NCI-H2081 treated with DMSO at 0.1 percent for 48 hours (cell line): Measurements from ENCODE around the gene OIP5.
"Not testable (repeated sequence)": the region's sequence is repeated elsewhere in the genome, so short reads cannot be mapped to it uniquely, and the experiment has no call there.

Source experiments
- DNase-seq: peaks from one replicate; lab custom pipeline; 2025; lab: John Stamatoyannopoulos, UW

OIP5 gene

DNA sequence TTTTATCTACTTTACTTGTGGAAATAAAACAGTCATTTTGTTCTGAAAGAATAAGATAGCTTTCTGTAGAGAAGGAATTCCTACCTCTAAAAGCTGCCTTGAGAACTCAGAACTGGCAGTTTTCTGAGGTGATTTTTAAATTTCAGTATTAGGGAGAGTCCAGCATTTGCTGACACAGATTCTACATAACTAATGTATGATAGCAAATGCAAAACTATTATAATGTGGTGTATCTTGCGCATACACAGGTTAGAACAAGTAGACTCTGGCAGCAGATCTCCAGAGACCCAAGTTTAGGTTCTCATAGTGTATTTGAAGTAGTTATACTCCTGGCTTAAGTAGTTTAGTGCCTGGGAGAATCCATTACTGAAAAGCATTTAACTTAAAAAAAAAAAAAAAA lies 30.8 kb downstream of the OIP5 start:
- DNase-seq = no peak

DNA sequence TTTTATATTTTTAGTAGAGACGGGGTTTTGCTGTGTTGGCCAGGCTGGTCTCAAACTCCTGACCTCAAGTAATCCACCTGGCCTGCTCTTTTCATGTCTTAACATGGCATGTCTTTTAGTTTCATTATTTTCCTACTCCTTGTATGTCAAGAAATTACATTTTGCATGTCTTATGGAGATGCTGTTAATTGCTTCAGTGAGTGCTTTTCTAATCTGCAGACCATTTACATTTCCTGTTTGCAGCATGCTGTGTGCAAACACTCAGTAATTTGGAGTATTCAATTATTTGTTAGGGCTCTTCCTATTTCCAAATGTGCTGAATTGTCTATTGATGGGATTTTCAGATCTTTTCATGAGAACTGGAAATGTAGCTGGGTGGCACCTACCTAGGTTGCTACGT lies 31.3 kb downstream of the OIP5 start:
- DNase-seq = not testable (repeated sequence)

DNA sequence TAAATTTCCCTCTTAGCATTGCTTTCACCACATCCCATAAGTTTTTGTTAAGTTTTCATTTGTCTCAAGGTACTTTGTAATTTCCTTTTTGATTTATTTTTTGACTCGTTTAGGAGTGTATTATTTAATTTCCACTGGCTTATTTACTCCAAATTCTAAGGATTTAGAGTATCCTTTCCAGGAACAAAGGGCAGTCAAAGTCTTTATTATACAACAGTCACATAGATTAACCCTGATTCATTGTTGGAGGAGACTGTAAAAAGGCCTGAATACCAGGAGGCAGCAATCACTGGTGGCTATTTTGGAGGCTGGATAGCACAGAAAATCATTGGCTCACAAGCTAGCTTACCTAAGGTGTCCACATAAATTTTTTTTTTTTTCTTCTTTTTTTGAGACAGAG lies 39.9 kb downstream of the OIP5 start:
- no peak for DNase-seq

DNA sequence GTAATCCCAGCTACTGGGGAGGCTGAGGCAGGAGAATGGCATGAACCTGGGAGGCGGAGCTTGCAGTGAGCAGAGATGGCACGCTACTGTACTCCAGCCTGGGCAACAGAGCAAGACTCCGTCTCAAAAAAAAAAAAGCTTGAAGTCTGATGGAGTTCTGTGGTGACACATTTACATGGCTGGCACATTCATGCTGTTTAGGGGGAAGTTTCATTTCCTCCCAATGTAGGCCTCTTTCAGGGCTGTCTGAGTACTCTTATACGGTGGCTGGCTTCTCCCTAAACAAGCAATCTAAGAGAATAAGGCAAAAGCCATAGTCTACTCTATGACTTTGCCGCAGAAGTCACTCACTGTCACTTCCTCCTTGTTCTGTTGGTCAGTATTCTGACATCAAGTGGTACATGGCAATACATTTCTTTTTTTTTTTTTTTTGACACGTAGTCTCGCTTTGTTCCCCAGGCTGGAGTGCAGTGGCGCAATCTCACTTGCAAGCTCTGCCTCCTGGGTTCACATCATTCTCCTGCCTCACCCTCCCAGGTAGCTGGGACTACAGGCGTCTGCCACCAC lies 41.2 kb downstream of the OIP5 start:
- no peak for DNase-seq

DNA sequence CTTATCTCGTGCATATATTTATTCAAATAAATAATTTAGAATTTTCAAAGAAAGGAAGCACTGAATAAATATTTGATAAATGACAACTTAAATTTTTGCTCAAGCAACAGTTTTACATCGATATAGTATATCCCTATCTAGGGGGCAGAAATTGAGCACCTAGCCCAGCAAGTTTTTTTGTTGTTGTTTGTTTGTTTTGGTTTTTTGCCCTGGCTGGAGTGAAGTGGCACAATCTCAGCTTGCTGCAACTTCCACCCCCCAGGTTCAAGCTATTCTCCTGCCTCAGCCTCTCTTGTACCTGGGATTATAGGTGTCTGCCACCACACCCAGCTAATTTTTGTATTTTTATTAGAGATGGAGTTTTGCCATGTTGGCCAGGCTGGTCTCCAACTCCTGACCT lies 42.4 kb downstream of the OIP5 start:
- no peak for DNase-seq

DNA sequence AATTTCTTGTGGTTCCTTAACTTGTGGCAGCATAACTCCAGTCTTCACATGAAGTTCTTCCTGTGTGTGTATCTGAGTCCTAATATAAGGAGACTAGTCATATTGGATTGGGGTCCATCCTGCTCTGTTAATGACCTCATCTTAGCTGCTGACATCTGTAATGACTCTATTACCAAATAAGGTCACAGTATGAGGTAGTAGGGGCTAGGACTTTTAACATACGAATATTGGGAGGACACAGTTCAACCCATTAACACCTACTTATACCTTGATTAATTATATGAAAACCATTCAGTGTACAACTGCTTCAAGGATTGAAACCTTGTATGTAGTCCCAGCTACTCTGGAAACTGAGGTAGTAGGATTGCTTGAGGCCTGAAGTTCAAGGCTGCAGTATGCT lies 43.9 kb downstream of the OIP5 start:
- DNase-seq = no peak

DNA sequence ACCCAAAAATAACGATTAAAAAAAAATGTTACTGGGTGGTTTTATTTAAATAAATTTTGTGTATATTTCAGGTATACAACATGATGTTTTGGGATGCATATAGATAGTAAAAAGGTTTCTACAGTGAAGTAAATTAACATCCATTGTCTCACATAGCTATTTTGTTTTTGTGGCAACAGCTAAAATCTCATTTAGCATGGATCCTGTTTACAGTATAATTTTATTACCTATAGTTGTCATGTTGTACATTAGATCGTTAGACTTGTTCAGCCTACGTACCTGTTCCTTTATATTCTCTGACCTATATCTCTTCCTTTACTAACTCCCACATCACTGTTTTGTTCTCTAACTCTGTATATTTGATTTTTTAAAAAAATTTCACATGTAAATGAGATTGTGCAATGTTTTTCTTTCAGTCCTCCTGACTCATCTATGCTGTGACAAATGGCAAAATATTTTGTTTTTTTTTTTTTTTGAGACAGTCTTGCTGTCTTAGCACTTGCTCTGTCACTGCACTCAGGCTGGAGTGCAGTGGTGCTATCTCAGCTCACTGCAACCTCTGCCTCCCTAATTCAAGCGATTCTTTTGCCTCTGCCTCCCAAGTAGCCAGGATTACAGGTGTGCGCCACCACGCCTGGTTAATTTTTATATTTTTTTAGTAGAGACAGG lies 45.6 kb downstream of the OIP5 start:
- DNase-seq = no peak

DNA sequence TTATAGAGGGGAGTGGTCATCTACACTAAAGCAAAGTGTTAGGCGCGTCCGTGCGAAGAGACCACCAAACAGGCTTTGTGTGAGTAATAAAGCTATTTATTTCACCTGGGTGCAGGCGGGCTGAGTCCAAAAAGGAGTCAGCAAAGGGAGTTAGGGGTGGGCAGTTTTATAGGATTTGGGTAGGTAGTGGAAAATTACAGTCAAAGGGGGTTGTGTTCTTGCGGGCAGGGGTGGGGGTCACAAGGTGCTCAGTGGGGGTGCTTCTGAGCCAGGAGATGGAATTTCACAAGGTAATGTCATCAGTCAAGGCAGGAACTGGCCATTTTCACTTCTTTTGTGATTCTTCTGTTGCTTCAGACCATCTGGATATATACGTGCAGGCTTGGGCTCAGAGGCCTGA lies 47.1 kb downstream of the OIP5 start:
- no peak for DNase-seq

DNA sequence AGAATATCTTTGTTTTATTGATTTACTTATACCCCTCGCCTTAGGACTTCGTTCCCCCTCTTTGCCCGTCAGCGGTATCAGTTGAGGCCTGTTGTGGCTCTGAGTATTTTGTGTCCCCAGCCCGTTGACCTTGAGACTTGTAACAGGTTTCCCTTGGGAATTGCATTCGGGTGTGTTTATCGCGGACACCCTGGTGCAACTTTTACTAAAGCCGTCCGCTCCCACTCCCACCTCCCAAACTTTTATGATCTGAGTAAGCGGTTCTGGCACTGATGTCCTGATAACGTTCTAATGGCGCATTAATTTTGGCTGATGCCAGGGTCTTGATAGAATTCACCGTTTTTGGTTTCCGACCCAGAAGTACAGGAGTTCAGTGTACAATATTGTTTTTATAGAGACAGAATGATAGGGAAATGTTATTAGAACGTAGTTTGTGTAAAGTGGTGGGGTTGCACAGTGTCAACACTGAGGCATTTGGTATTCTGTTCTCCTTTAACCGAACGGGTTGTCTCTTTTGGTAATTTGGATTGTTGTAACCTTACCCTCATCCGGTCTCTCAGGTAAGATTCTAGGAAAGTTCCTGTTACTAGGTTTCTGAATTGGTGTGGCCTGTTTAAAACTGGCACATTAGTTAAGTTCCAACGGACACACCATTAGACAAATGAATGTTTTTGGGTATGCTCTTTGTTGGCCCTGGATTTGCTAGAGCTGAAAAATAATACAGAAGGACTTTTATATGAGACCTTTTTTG lies 47.8 kb downstream of the OIP5 start:
- no peak for DNase-seq

DNA sequence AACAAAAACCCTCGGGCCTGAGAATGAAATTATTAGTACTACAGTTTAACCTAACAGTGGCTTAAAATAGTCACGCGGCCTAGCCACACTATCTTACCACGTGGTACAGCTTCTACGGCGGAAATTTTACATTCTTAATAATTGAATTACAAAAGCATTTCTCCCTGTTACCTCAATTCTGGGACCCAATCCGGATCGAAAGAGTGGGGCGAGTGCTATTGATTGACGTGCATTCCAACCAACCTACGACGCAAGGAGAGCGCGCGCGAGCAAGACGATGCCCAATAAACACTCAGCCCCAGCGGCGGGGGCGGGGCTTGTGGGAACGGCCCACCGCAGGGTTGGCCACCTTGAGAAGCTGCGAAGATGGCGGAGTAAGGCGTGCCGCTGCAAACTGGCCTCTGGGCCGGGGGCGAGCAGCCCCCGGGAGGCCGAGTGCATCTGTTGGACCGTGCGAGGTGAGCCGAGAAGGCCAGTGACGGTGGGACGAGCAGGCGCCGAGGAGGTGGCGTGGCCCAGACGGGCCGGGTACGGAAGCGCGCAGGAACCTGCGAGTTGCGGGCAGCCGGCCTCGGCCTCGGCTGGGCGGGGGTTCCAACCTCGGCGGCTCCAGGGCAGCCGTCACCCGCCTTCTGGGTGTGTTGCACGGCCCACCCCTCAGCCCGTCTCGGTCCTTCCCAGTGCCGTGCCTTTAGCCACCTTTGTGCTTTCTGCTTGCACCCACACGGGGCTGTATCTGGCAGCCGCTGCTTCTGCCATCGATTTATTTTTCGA lies 48.6 kb downstream of the OIP5 start:
- peak; percentile 93 for DNase-seq

DNA sequence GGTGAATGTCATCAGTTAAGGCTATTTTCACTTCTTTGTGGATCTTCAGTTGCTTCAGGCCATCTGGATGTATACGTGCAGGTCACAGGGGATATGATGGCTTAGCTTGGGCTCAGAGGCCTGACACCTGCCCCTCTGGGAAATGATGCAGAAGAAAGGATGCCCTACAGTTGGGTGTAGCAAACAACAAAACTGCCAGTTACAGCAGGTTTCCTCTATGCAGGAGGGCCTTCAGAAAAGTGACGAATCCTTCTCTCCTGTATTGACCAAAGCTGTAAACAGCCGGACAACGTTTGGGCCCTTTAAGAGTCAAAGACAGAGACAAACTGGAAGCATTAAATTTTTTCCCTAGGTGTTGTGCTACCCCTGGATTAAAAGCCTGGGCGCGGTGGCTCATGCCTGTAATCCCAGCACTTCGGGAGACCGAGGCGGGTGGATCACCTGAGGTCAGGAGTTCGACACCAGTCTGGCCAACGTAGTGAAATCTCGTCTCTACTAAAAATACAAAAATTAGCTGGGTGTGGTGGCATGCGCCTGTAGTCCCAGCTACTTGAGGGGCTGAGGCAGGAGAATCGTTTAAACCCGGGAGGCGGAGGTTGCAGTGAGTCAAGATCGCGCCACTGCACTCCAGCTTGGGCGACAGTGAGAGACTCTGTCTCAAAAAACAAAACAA lies 49.3 kb downstream of the OIP5 start:
- not testable (repeated sequence) for DNase-seq

DNA sequence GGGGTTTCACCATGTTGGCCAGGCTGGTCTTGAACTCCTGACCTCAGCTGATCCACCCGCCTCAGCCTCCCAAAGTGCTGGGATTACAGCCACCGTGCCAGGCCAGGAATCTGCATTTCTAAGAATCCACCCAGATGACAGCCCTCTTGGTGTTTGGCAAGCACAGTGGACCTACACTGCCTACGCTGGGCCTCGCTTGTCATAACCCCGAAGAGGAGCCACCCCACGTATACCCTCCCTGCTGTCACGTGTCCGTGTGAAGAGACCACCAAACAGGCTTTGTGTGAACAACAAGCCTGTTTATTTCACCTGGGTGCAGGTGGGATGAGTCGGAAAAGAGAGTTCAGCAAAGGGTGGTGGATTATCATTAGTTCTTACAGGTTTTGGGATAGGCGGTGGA lies 50.0 kb downstream of the OIP5 start:
- DNase-seq = not testable (repeated sequence)

DNA sequence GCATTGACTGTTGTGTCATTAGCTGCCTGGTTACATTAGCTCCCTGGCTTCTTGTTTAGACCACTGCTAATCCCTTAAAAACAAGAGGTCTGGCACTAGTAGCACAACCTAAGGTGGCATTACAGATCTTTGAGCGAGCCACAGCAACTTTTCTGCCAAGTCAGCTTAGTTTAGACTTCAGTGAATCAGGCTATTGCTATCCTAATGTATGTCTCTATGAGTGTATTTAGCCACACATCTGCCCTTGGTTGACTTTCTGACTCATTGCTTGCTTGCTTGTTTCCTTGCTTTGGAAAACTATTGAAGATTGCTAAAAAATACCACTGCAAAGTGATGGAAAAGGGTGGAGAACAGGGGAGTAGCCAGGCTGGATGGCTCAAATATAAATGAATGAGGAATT lies 51.2 kb downstream of the OIP5 start:
- DNase-seq = no peak

DNA sequence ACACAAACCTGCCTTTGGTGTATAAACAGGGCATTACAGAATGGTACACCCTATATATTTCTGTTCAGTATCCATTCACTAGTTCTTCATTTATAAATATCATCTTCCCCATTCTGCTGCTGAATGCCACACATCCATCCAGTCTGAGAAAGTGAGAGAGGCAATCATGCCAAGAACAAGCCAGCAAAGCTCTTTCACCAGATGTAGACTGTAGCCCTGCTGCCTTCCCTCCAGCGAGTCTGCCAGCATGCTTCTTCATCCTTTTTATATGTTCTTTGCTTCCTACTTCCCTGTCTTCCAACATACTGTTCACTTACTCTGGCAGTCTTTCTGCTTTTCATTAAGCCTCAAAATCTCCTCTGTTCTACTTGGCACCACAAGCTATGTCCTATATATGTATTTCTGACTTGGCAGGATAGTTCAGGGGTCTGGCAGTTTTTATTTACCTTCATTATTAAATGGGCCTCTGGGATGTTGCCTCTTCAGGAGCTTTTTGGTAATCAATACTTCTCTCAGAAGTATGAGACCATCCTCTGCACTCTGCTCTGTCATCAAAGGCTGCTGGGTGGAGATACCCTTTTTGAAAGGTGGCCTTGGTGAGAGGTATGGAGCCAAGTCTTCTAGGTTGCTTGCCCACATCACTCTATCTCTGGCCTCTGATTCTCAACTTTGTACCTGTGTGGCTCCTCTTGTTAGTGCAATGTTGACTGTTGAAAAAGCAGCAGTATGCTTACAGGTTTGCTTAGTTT lies 52.7 kb downstream of the OIP5 start:
- no peak for DNase-seq

DNA sequence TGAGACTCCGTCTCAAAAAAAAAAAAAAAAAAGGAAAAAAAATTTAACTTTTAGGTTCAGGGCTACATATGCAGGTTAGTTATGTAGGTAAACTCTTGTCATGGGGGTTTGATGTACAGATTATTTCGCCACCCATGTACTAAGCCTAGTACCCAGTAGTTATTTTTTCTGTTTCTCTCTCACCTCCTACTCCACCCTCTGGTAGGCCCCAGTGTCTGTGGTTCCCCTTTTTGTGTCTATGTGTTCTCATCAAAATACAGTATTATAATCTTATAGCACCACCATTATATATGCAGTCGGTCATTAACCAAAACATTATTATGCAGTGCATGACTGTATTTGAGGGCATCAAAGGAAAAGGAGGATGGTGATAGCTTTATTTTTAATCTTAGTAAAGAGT lies 54.1 kb downstream of the OIP5 start:
- DNase-seq = no peak

DNA sequence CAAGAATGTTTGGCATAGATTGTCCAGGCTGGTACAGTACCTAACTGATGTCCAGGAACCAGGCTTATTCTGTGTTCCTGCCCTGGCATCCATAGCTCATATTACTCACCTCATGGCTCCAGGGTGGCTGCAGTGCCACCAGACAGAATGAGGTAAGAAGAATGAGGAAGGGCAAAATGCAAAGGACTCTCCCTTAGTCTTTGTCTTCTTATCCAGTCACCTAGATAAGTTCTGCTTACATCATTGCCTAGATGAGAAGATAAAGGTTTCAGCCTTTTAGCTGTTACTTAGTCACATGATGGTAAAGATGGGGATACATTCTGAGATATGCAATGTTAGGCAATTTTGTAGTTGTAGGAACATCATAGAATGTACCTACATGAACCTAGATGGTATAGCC lies 55.6 kb downstream of the OIP5 start:
- no peak for DNase-seq

DNA sequence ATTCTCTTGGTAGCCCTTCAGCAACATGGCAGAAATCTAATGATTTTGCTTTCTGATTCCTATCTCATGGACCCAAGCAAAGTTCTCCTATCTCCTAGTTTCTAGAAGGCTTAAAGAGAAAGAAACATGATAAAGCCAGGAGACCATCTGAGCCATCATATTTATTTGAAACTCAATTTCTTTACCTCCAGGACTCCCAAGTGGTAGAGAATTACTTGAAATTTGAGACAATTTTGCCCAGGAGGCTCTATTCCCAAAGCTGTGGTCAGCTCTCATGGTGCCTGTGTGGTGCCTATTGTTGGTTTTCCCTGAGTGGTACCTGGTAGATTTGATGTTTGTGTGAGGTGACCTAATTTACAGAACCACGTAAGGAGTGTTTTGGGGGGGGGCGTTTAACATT lies 62.5 kb downstream of the OIP5 start:
- no peak for DNase-seq

DNA sequence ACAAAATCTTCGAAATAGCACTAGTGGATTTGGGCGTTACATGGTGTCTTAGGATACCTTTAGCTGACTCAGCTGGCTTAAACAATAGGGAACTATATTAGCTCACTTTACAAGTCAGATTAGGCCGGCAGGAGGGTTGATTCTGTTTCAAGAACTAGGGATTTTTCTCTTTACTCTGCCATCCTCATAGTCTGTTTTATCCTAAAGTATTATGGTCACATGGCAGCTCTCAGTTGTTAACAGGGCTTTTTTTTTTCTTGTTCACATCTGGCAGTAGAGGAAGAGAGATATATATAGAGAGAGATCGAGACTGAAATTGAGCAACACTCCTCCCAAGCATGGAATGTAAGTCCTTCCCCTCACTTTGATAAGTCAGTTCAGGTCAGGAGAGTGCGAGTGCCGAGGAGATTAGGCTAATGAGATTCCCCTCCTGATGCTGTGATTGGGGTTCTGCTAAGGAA lies 68.5 kb downstream of the OIP5 start:
- DNase-seq = no peak

DNA sequence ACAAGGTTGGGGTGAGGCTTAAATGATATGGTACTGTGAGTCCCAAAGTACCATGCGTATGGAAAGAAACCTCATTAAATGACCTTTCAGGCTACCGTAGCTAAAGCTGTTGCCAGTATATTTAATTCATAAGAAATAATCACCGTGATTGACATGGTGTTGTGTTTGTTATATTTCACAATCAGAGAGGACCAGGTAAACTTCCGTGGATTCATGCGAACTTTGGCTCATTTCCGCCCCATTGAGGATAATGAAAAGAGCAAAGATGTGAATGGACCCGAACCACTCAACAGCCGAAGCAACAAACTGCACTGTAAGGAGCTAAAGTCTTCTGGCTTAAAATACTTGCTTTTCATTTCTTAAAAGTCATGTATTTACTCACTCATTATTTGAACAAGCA lies 69.8 kb downstream of the OIP5 start:
- no peak for DNase-seq

DNA sequence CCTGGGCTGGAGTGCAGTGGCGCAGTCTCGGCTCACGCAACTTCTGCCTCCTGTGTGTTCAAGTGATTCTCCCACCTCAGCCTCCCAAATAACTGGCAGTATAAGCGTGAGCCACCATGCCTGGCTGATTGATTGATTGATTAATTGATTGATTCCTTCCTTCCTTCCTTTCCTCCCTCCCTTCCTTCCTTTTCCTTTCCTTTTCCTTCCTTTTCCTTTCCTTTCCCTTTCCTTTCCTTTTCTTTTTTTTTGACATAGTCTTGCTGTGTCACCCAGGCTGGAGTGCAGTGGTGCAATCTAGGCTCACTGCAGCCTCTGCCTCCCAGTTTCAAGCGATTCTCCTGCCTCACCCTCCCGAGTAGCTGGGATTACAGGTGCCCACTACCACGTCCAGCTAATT lies 71.5 kb downstream of the OIP5 start:
- DNase-seq = not testable (repeated sequence)

DNA sequence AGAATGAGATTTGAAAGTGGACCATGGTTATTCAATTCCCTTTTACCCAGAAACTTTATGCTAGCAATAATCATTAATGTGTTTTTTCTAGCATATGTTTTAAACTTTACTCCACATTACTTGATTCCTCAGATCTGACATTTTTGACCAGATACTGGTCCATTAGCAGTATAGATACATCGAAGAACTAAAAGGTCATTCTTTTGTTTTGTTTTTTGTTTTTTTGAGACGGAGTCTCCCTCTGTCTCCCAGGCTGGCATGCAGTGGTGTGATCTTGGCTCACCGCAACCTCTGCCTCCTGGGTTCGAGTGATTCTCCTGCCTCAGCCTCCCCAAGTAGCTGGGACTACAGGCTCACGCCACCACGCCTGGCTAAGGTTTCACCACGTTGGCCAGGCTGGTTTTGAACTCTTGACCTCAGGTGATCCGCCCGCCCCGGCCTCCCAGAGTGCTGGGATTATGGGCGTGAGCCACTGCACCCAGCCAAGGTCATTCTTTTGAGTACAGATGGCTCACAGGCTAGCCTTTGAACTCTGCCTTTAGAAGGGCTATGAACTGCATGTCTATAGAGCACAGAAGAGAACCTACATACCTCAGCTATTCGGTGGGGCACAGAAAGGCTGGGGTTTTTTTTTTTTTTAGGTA lies 72.7 kb downstream of the OIP5 start:
- no peak for DNase-seq
